AG09319 (cell line): ENCODE measurements around the gene GRK6.
A peak's percentile ranks its signal among the peaks of the same experiment; 100 is the strongest.

ENCODE experiments used
- DNase-seq: peaks from one replicate; pipeline ENCODE4 v3.0.0-alpha.2; 2010; ENCODE audit warnings: low read depth; ENCODE audit errors: extremely low read depth
- TF ChIP-seq, protein P1 (sequence below): IDR thresholded peaks from 2 replicates; pipeline ENCODE4 v1.5.1; 2011; ENCODE audit warnings: low read depth, mild to moderate bottlenecking, inconsistent platforms, low read length, moderate library complexity

Gene GRK6

DNA sequence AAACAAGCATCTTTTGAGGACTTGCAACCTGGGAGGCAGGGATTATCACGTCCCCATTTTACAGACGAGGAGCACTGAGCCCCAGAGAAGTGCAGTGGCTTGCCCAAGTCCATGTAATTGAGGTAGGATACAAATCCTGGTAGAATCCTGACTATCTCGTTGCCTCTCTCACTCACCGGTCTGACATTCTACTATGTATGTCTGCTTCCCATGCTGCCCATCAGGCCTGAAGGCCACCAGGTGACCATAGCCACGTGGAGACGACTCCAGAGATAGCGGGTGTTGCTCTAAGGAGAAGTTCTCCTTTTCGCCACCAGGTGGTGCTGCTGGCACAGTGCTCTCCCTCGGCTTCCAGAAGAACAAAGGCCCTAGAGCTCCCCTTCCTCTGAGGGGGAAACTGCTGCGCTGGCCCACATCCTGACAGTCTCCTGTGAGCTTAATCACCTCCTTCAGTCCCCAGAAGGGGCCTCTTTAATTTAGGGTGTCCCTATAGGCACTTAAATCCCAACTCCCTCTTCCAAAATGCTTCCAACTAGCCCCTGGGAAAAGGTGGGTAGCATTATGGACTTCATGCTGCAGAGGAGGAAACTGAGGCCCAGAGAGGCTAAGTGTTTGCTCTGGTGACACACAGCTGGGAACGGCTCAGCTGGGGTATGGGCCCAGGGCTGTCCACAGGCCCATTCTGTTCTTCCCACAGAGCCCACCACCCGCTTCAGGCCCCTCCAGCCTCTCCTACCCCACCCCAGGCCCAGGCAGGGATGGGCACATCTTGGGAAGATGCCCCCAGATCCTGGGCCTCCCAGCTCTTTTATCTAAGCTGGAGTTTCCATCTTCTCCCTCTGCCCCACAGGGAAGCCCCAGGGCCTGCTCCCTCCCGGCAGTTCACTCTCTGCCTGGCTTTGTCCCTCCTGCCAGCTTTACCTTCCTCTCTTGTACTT lies 35.8 kb upstream of the GRK6 start:
- peak; percentile 50 for DNase-seq

DNA sequence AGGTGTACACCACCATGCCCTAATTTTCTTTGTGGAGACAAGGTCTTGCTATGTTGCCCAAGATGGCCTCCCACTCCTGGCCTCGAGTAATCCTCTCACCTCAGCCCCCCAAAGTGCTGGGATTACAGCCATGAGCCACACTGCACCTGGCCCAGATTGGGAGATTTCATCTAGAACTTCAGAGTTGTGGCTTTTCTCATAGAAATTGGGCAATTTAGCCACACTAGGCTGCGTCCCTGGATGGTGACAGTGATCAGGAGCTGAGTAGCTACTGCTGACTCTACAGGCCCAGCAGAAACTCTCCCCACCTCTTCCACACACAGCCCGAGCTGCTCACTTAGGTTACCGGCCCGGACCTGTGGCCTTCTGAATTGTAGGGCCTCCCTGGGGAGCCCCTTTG lies 33.7 kb upstream of the GRK6 start:
- TF ChIP-seq, protein P1, sequence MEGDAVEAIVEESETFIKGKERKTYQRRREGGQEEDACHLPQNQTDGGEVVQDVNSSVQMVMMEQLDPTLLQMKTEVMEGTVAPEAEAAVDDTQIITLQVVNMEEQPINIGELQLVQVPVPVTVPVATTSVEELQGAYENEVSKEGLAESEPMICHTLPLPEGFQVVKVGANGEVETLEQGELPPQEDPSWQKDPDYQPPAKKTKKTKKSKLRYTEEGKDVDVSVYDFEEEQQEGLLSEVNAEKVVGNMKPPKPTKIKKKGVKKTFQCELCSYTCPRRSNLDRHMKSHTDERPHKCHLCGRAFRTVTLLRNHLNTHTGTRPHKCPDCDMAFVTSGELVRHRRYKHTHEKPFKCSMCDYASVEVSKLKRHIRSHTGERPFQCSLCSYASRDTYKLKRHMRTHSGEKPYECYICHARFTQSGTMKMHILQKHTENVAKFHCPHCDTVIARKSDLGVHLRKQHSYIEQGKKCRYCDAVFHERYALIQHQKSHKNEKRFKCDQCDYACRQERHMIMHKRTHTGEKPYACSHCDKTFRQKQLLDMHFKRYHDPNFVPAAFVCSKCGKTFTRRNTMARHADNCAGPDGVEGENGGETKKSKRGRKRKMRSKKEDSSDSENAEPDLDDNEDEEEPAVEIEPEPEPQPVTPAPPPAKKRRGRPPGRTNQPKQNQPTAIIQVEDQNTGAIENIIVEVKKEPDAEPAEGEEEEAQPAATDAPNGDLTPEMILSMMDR: no peak
- DNase-seq: no peak

More for the DNA sequence above, 35.8 kb upstream of the GRK6 start:
- TF ChIP-seq, protein P1: peak; percentile 93

DNA sequence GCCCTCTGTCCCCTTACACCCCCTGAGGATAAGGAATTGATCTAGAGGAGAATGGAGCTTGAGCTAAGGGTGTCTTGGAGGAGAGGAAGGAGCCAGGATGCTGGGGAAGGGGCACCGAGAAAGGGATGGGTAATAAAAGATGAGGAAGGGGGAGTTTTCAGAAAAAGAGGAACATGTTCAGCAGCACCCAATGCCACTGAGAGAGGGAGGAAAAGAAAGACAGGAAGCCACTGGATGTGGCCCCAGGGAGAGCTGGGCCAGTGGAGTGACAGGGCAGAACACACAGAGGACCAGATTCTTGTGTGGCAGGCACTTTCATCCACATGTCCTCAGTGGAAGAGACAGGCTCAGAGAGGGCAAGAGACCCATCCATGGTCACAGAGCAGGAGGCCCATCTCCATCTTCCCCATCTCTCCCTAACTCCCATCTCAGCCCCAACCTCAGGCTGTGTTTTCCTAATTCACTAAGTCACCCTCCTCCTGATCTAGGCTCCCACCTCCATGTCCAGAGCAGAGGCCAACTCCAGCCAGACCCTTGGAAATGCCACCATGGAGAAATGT lies 33.2 kb upstream of the GRK6 start:
- no peak for DNase-seq
- TF ChIP-seq, protein P1: no peak

DNA sequence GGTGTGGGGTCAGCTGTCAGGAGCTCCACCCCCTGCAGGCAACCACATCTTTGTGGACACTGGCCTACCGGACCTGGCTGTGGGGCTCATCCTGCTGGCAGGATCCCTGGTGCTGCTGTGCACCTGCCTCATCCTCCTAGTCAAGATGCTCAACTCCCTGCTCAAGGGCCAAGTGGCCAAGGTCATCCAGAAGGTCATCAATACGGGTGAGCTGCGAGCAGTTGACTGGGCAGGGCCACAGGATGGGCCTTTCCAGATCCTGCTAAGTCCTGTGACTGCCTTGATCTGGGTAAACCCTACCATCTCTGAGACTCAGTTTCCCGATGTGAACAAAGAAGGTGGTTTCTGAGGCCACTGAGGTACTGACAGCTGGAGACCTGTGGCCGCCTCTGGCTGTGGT lies 32.5 kb upstream of the GRK6 start:
- TF ChIP-seq, protein P1: no peak
- DNase-seq: no peak

DNA sequence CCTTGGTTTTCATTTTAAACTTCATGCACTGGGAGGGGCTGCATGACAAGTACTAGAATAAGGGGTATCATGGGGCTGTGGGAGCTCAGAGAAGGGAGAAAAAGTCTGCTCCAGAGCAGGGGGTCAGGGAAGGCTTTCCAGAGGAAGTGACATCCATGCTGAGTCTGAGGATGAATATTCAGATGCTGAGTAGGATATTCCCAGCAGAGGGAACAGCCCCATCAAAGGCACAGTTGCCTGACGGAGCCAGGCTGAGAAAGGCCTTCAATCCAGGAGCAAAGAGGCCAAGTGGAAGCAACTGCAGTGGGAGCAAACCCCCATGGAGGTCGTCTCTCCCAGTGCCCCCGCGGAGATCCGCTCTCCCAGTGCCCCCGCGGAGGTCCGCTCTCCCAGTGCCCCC lies 30.4 kb upstream of the GRK6 start:
- TF ChIP-seq, protein P1: no peak
- no peak for DNase-seq

DNA sequence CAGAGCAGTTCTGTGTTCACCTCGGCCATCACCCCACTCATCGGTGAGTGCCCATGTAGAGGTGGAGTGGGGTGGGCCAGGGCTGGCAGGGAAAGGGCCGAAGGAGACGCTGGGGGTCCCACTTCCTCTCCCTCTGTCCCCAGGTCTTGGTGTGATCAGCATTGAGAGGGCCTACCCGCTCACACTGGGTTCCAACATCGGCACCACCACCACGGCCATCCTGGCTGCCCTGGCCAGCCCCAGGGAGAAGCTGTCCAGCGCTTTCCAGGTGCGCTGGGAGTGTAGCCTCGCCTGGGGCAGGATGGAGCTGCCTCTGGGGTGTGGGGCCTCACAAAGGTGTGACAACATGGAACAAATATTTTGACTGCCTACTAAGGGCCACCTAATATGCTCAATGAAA lies 29.7 kb upstream of the GRK6 start:
- DNase-seq: no peak
- TF ChIP-seq, protein P1: no peak

DNA sequence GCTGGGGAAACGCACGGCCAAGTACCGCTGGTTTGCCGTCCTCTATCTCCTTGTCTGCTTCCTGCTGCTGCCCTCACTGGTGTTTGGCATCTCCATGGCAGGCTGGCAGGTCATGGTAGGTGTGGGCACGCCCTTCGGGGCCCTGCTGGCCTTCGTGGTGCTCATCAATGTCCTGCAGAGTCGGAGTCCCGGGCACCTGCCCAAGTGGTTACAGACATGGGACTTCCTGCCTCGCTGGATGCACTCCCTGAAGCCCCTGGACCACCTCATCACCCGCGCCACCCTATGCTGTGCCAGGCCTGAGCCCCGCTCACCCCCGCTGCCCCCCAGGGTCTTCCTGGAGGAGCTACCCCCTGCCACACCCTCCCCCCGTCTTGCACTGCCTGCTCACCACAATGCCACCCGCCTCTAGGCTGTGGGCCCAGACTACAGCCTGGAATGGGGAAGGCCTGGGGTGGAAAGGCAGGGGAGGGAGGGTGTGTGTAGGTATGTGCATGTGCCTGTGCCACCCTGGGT lies 28.5 kb upstream of the GRK6 start:
- DNase-seq: no peak
- TF ChIP-seq, protein P1: no peak
